SK-N-MC (cell line): ENCODE measurements around the gene LATS2.

Experiments
- EZH2 ChIP-seq: fragments of 200-600 bp; sonication (generic); IDR thresholded peaks from one replicate; pipeline ENCODE4 v1.6.1; 2017; ENCODE audit warnings: antibody characterized with exemption
- POLR2AphosphoS5 ChIP-seq: IDR thresholded peaks from 2 replicates; pipeline ENCODE4 v1.6.1; 2012; ENCODE audit warnings: mild to moderate bottlenecking, low read depth, low read length, borderline replicate concordance

- TF ChIP-seq EZH2 (no peak), POLR2AphosphoS5 (no peak)
These were observed 8.2 kb downstream of the LATS2 start for GRCh38 chr13:21053231-21053630.
